HEK293 (cell line): ENCODE data around the gene PHF23.

ENCODE experiments used
- CTCF ChIA-PET: fragments of 350-600 bp; formaldehyde crosslinking; extraction: SDS; loops from one replicate; lab custom pipeline; 2021; ENCODE audit warnings: antibody characterized with exemption; lab: Yijun Ruan, JAX
- POLR2A ChIA-PET: fragments of 300-600 bp; formaldehyde crosslinking; extraction: SDS; loops from one replicate; lab custom pipeline; 2020; ENCODE audit warnings: antibody characterized with exemption, inconsistent platforms; lab: Yijun Ruan, JAX
- H3K27ac ChIP-seq: fragments of 200-500 bp; sonication (Bioruptor generic); 2 replicates; pipeline ENCODE4 v1.5.1; 2014; ENCODE audit warnings: low read depth, low read length, control low read depth, inconsistent platforms; ENCODE audit errors: extremely low read depth
- H3K36me3 ChIP-seq, 2 experiments: fragments of 200-500 bp in 1 of 2; sonication (Bioruptor generic) in 1 of 2; 1 replicate in 1 of 2; 2 replicates in 1 of 2; pipeline ENCODE4 v1.5.1; 2014 to 2017; ENCODE audit warnings: inconsistent platforms in 2 of 2, low read length in 2 of 2; ENCODE audit not compliant: control insufficient read depth in 2 of 2, insufficient read depth in 1 of 2
- H3K4me1 ChIP-seq: fragments of 200-500 bp; sonication (Bioruptor generic); 2 replicates; pipeline ENCODE4 v1.5.1; 2014; ENCODE audit warnings: mild to moderate bottlenecking, low read length, inconsistent platforms; ENCODE audit not compliant: control insufficient read depth, insufficient read depth
- H3K4me3 ChIP-seq: 2 replicates; pipeline ENCODE4 v1.5.1; 2011; ENCODE audit warnings: low read depth, mild to moderate bottlenecking, control low read depth, low read length, moderate library complexity
- H3K9me3 ChIP-seq: fragments of 200-500 bp; sonication (Bioruptor generic); 2 replicates; pipeline ENCODE4 v1.5.1; 2014; ENCODE audit warnings: low read depth, low read length, inconsistent platforms; ENCODE audit not compliant: control insufficient read depth, insufficient read depth
- IKZF3 ChIP-seq: fragments of 450-650 bp; IDR thresholded peaks from 2 replicates; pipeline ENCODE4 v1.5.0; 2018; ENCODE audit warnings: missing biosample characterization, mild to moderate bottlenecking, missing genetic modification characterization, moderate library complexity
- KLF1 ChIP-seq: fragments of 450-650 bp; formaldehyde crosslinking; IDR thresholded peaks from 2 replicates; pipeline ENCODE4 v1.5.1; 2016; ENCODE audit warnings: missing biosample characterization, missing genetic modification characterization
- MYNN ChIP-seq: fragments of 450-650 bp; formaldehyde crosslinking; IDR thresholded peaks from 2 replicates; pipeline ENCODE4 v1.5.1; 2016; ENCODE audit warnings: missing biosample characterization, missing genetic modification characterization, borderline replicate concordance
- YY1 ChIP-seq: fragments of 450-650 bp; formaldehyde crosslinking; IDR thresholded peaks from 2 replicates; pipeline ENCODE4 v1.5.1; 2018; ENCODE audit warnings: missing biosample characterization, missing genetic modification characterization
- ZBTB7A ChIP-seq: fragments of 450-650 bp; formaldehyde crosslinking; IDR thresholded peaks from 2 replicates; pipeline ENCODE4 v1.5.1; 2016; ENCODE audit warnings: low read depth, missing biosample characterization, missing genetic modification characterization
- ZBTB8A ChIP-seq: fragments of 450-650 bp; formaldehyde crosslinking; IDR thresholded peaks from 2 replicates; pipeline ENCODE4 v1.5.1; 2016; ENCODE audit warnings: missing biosample characterization, missing genetic modification characterization
- ZNF140 ChIP-seq: fragments of 450-650 bp; formaldehyde crosslinking; IDR thresholded peaks from 2 replicates; pipeline ENCODE4 v1.5.1; 2016; ENCODE audit warnings: missing biosample characterization, missing genetic modification characterization
- ZNF184 ChIP-seq: fragments of 450-650 bp; IDR thresholded peaks from 2 replicates; pipeline ENCODE4 v1.5.1; 2018; ENCODE audit warnings: missing biosample characterization, mild to moderate bottlenecking, missing genetic modification characterization
- ZNF292 ChIP-seq: fragments of 450-650 bp; formaldehyde crosslinking; IDR thresholded peaks from 2 replicates; pipeline ENCODE4 v1.5.1; 2016; ENCODE audit warnings: low read depth, missing biosample characterization, missing genetic modification characterization, borderline replicate concordance
- ZNF354C ChIP-seq: fragments of 450-650 bp; formaldehyde crosslinking; IDR thresholded peaks from 2 replicates; pipeline ENCODE4 v1.5.1; 2016; ENCODE audit warnings: missing biosample characterization, missing genetic modification characterization, low read depth, borderline replicate concordance
- ZNF473 ChIP-seq: fragments of 450-650 bp; formaldehyde crosslinking; IDR thresholded peaks from 2 replicates; pipeline ENCODE4 v1.5.1; 2017; ENCODE audit warnings: missing biosample characterization, missing genetic modification characterization
- ZNF501 ChIP-seq: fragments of 450-650 bp; formaldehyde crosslinking; IDR thresholded peaks from 2 replicates; pipeline ENCODE4 v1.5.1; 2016; ENCODE audit warnings: missing biosample characterization, missing genetic modification characterization
- ZNF529 ChIP-seq: fragments of 450-650 bp; formaldehyde crosslinking; IDR thresholded peaks from 2 replicates; pipeline ENCODE4 v1.5.1; 2017; ENCODE audit warnings: missing genetic modification characterization, missing biosample characterization; ENCODE audit not compliant: insufficient replicate concordance
- ZNF610 ChIP-seq: fragments of 450-650 bp; formaldehyde crosslinking; IDR thresholded peaks from 2 replicates; pipeline ENCODE4 v1.5.1; 2016; ENCODE audit warnings: missing biosample characterization, missing genetic modification characterization, borderline replicate concordance
- ZNF670 ChIP-seq: fragments of 450-650 bp; formaldehyde crosslinking; IDR thresholded peaks from 2 replicates; pipeline ENCODE4 v1.5.1; 2016; ENCODE audit warnings: missing biosample characterization, missing genetic modification characterization, low read depth
- ZNF677 ChIP-seq: fragments of 450-650 bp; IDR thresholded peaks from 2 replicates; pipeline ENCODE4 v1.5.0; 2018; ENCODE audit warnings: missing biosample characterization, mild to moderate bottlenecking, missing genetic modification characterization, moderate library complexity
- ZNF76 ChIP-seq: fragments of 450-650 bp; formaldehyde crosslinking; IDR thresholded peaks from 2 replicates; pipeline ENCODE4; 2016; ENCODE audit warnings: low read depth, missing biosample characterization, missing genetic modification characterization, borderline replicate concordance
- ZNF777 ChIP-seq: fragments of 450-650 bp; formaldehyde crosslinking; IDR thresholded peaks from 2 replicates; pipeline ENCODE4 v1.5.1; 2017; ENCODE audit warnings: missing biosample characterization, missing genetic modification characterization, borderline replicate concordance
- ZSCAN16 ChIP-seq: fragments of 450-650 bp; formaldehyde crosslinking; IDR thresholded peaks from 2 replicates; pipeline ENCODE4 v1.5.1; 2016; ENCODE audit warnings: missing biosample characterization, missing genetic modification characterization
- ZSCAN30 ChIP-seq: fragments of 450-650 bp; IDR thresholded peaks from 2 replicates; pipeline ENCODE4 v1.5.1; 2018; ENCODE audit warnings: missing biosample characterization, mild to moderate bottlenecking, missing genetic modification characterization, moderate library complexity
- ZXDB ChIP-seq: fragments of 450-650 bp; formaldehyde crosslinking; IDR thresholded peaks from 2 replicates; pipeline ENCODE4 v1.5.1; 2016; ENCODE audit warnings: missing biosample characterization, missing genetic modification characterization
- TF ChIP-seq, protein P1 (sequence below): fragments of 450-650 bp; formaldehyde crosslinking; IDR thresholded peaks from 2 replicates; pipeline ENCODE4 v1.5.1; 2016; ENCODE audit warnings: missing biosample characterization, missing genetic modification characterization, borderline replicate concordance
- TF ChIP-seq, protein P2 (sequence below): sonication (generic); formaldehyde crosslinking; IDR thresholded peaks from 2 replicates; pipeline ENCODE4 v1.8.1; 2022; ENCODE audit warnings: mild to moderate bottlenecking, moderate library complexity, missing genetic modification reagents
- TF ChIP-seq, protein P3 (sequence below): fragments of 450-650 bp; formaldehyde crosslinking; IDR thresholded peaks from 2 replicates; pipeline ENCODE4 v1.5.1; 2016; ENCODE audit warnings: missing biosample characterization, missing genetic modification characterization
- TF ChIP-seq, protein P4 (sequence below): fragments of 450-650 bp; formaldehyde crosslinking; IDR thresholded peaks from 2 replicates; pipeline ENCODE4 v1.5.1; 2017; ENCODE audit warnings: missing biosample characterization, missing genetic modification characterization
- TF ChIP-seq, protein P5 (sequence below): fragments of 450-650 bp; formaldehyde crosslinking; IDR thresholded peaks from 2 replicates; pipeline ENCODE4; 2016; ENCODE audit warnings: missing biosample characterization, missing genetic modification characterization

The PHF23 gene

DNA sequence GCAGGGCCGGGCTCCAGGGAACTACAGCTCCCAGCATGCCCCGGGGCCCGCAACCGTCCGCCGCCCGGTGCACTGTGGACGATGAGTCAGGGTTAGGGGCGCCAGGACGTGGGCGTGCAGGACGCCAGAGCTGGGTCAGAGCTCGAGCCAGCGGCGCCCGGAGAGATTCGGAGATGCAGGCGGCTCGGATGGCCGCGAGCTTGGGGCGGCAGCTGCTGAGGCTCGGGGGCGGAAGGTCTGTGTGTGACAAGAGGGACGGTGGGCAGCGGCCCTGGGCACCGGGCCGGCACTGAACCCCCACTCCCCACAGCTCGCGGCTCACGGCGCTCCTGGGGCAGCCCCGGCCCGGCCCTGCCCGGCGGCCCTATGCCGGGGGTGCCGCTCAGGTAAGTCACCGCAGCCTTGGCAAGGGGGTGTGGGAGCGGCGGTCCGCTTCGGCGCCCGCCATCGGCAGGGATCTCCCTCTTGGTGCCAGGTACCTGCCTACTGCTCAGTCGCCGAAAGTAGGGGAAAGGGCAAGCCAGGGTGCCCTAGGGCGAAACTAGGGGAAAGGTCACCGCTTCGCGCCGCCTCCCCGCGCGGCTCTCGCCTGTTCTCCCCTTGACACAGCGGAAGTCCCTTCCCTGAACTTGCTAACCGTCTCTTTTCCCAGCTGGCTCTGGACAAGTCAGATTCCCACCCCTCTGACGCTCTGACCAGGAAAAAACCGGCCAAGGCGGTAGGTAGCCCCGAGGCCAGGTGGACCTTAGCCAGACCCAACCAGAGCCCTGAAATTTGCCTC is 19.3 kb downstream of the PHF23 start, which contains the start of the genes ACADVL and DLG4:
TSS of gene ACADVL (plus strand) at position 127 of the 781 bp plus-strand sequence. CDS start at position 174, 47 bp downstream.
TSS of gene DLG4 (minus strand) at position 25 of the 781 bp plus-strand sequence.
- CTCF ChIA-PET: interaction anchor here (1.1 to 4.2 kb wide), 12 partner anchors 10 to 174 kb away, joined by 3 to 34 read pairs (median 6); partner anchors contain the start of genes DVL2, GABARAP, PHF23 and SLC2A4
- Histone ChIP-seq H3K36me3 (peaks cover 16 to 41% of the 10 kb centered on the region in 2 experiments; a peak in 2 of 3 replicates), H3K9me3 (no peaks in the 10 kb centered on the region), H3K4me1 (peaks cover 7% of the 10 kb centered on the region), H3K27ac (peak within 1 kb of the TSS; percentile 83; the same call in 1 of the 2 replicates), H3K4me3 (peak within 1 kb of the TSS; percentile 83)
- POLR2A ChIA-PET: interaction anchor here (0.6 to 9.8 kb wide), 22 partner anchors 14 to 296 kb away, joined by 3 to 284 read pairs (median 6); partner anchors contain the start of genes CTDNEP1, DVL2, ELP5 and GABARAP
- TF ChIP-seq, protein P1, sequence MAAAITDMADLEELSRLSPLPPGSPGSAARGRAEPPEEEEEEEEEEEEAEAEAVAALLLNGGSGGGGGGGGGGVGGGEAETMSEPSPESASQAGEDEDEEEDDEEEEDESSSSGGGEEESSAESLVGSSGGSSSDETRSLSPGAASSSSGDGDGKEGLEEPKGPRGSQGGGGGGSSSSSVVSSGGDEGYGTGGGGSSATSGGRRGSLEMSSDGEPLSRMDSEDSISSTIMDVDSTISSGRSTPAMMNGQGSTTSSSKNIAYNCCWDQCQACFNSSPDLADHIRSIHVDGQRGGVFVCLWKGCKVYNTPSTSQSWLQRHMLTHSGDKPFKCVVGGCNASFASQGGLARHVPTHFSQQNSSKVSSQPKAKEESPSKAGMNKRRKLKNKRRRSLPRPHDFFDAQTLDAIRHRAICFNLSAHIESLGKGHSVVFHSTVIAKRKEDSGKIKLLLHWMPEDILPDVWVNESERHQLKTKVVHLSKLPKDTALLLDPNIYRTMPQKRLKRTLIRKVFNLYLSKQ (tag by site-specific recombination): no peak
- peak; percentile 59 for TF ChIP-seq ZSCAN30 (tag by site-specific recombination)
- TF ChIP-seq, protein P2, sequence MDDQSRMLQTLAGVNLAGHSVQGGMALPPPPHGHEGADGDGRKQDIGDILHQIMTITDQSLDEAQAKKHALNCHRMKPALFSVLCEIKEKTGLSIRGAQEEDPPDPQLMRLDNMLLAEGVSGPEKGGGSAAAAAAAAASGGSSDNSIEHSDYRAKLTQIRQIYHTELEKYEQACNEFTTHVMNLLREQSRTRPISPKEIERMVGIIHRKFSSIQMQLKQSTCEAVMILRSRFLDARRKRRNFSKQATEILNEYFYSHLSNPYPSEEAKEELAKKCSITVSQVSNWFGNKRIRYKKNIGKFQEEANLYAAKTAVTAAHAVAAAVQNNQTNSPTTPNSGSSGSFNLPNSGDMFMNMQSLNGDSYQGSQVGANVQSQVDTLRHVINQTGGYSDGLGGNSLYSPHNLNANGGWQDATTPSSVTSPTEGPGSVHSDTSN (CRISPR knock-in tag): 0 out of 2 replicates have a peak, but pooled peaks have one; percentile 65
- TF ChIP-seq ZNF610 (tag by site-specific recombination): 0 out of 2 replicates have a peak, but pooled peaks have one; percentile 22
- no peak for TF ChIP-seq ZNF473 (tag by site-specific recombination)
- TF ChIP-seq IKZF3 (tag by site-specific recombination): peak; percentile 68; the same call in 1 of the 2 replicates
- peak; percentile 26; the same call in 1 of the 2 replicates for TF ChIP-seq YY1 (tag by site-specific recombination)
- no peak for TF ChIP-seq ZNF529 (tag by site-specific recombination)
- TF ChIP-seq KLF1 (tag by site-specific recombination): peak; percentile 39; the same call in 1 of the 2 replicates
- TF ChIP-seq, protein P3, sequence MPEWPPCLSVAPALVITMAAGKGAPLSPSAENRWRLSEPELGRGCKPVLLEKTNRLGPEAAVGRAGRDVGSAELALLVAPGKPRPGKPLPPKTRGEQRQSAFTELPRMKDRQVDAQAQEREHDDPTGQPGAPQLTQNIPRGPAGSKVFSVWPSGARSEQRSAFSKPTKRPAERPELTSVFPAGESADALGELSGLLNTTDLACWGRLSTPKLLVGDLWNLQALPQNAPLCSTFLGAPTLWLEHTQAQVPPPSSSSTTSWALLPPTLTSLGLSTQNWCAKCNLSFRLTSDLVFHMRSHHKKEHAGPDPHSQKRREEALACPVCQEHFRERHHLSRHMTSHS: no peak
- TF ChIP-seq, protein P4, sequence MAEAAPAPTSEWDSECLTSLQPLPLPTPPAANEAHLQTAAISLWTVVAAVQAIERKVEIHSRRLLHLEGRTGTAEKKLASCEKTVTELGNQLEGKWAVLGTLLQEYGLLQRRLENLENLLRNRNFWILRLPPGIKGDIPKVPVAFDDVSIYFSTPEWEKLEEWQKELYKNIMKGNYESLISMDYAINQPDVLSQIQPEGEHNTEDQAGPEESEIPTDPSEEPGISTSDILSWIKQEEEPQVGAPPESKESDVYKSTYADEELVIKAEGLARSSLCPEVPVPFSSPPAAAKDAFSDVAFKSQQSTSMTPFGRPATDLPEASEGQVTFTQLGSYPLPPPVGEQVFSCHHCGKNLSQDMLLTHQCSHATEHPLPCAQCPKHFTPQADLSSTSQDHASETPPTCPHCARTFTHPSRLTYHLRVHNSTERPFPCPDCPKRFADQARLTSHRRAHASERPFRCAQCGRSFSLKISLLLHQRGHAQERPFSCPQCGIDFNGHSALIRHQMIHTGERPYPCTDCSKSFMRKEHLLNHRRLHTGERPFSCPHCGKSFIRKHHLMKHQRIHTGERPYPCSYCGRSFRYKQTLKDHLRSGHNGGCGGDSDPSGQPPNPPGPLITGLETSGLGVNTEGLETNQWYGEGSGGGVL (tag by site-specific recombination): no peak
- TF ChIP-seq ZNF184 (tag by site-specific recombination): 0 out of 2 replicates have a peak, but pooled peaks have one; percentile 43
- TF ChIP-seq ZBTB8A: peak; percentile 97
- 0 out of 2 replicates have a peak, but pooled peaks have one; percentile 42 for TF ChIP-seq ZXDB (tag by site-specific recombination)
- TF ChIP-seq ZNF501: peak; percentile 79
- no peak for TF ChIP-seq MYNN (tag by site-specific recombination)
- TF ChIP-seq ZNF670 (tag by site-specific recombination): no peak
- TF ChIP-seq ZNF677: no peak
- TF ChIP-seq ZSCAN16 (tag by site-specific recombination): no peak; the same call in 1 of the 2 replicates
- TF ChIP-seq, protein P5, sequence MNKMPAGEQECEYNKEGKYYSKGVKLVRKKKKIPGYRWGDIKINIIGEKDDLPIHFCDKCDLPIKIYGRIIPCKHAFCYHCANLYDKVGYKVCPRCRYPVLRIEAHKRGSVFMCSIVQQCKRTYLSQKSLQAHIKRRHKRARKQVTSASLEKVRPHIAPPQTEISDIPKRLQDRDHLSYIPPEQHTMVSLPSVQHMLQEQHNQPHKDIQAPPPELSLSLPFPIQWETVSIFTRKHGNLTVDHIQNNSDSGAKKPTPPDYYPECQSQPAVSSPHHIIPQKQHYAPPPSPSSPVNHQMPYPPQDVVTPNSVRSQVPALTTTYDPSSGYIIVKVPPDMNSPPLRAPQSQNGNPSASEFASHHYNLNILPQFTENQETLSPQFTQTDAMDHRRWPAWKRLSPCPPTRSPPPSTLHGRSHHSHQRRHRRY (tag by site-specific recombination): no peak
- no peak for TF ChIP-seq ZNF140
- no peak for TF ChIP-seq ZNF777
- 0 out of 2 replicates have a peak, but pooled peaks have one; percentile 4 for TF ChIP-seq ZNF354C (tag by site-specific recombination)
- 0 out of 2 replicates have a peak, but pooled peaks have one; percentile 67 for TF ChIP-seq ZBTB7A (tag by site-specific recombination)
- 0 out of 2 replicates have a peak, but pooled peaks have one; percentile 1 for TF ChIP-seq ZNF292 (tag by site-specific recombination)
- TF ChIP-seq ZNF76 (tag by site-specific recombination): peak; percentile 98
